8988T (cell line): ENCODE measurements around the gene S100A1.
"Not testable (repeated sequence)": the region's sequence is repeated elsewhere in the genome, so short reads cannot be mapped to it uniquely, and the experiment has no call there.

ENCODE experiments used
- DNase-seq: peaks from one replicate; pipeline ENCODE4 v3.0.0; 2011

S100A1 gene

DNA sequence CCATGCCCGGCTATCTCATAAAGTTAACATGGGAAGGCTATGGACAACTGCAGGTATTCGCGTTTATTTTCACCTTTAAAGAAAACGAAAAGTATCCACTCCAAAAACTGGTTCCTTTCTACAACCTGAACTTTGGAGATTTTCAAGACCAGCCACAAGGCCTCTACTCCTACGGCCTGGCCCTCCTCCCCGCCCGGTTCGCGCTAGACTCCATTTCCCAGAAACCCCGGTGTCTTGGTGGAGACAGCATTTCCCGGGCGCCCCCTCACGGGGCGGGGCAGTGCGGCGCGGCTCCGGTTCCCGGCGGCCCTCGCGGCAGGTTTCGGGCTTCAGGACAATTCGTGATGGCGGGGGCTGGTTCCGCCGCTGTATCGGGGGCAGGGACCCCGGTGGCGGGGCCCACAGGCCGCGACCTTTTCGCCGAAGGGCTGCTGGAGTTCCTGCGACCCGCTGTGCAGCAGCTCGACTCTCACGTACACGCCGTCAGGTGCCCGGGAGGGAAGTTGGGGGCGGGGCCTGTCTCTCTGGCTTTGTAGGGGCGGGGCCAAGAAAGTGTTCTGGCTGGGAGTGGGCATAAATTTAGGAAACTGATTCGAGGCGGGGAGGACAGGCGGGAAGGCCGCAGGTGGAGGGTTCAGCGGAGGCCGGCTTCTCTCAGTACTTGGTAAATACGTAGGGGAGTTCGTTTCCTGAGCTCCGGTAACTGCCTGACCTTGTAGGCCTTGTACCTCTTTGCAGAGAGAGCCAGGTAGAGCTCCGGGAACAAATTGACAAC, 30.4 kb downstream of the S100A1 start, which contains the start of gene SNAPIN:
Gene SNAPIN, plus strand, starts transcription at position 304 of the 775 bp plus-strand sequence. Its CDS starts 41 bp downstream, at position 345.
- peak; percentile 72 for DNase-seq

DNA sequence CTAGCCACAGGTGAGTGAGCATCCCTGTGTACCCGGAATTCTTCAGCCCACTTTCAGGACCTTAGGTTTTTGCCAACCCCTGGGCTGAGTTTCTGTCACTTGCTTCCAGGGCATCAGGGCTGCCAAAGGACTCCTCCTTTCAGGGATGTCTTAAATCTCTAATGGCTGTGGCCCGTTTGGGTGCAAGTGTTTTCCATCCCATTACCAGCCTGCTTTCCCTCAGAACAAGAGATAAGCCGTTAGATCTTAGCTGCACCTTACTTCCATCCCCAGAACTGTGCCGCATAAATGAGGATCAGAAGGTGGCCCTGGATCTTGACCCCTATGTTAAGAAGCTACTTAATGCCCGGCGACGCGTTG, 30.9 kb downstream of the S100A1 start:
- no peak for DNase-seq

DNA sequence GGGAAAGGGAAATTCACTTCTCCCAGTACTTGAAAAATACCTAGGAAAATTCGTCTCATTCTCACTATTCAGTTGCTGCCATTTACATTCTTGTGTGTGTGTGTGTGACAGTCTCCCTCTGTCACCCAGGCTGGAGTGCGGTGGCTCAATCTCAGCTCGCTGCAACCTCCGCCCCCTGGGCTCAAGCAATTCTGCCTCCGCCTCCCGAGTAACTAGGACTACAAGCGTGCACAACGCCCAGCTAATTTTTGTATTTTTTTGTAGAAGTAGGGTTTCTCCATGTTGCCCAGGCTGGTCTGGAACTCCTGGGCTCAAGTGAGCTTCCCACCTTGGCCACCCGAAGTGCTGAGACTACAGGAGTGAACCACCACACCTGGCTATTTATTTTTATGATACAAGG, 31.4 kb downstream of the S100A1 start:
- DNase-seq, result no peak

GRCh38 chr1:153661111-153661708, 33.0 kb downstream of the S100A1 start:
- no peak for DNase-seq

DNA sequence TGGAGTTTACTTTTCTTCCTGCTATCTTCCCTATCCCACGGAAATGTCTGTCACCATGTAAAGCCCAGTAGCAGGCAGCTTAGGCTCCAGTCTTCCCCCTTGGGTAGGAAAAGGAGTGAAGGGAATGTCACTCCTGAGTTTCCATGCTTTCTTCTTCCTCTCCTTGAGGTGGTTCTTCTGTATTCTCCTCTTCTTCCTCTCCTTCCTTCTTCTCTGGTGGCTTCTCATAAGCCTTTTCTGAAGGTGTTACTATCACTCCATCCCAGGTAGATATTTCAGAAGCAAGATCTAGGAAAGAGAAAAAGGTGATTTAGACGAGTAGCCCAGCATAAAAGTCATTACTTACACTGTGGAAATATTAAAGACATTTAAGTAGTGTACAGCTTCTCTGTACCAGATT, 34.0 kb downstream of the S100A1 start:
- DNase-seq, result no peak

- DNase-seq, result no peak
Measured at GRCh38 chr1:153663211-153663610, 35.0 kb downstream of the S100A1 start.

DNA sequence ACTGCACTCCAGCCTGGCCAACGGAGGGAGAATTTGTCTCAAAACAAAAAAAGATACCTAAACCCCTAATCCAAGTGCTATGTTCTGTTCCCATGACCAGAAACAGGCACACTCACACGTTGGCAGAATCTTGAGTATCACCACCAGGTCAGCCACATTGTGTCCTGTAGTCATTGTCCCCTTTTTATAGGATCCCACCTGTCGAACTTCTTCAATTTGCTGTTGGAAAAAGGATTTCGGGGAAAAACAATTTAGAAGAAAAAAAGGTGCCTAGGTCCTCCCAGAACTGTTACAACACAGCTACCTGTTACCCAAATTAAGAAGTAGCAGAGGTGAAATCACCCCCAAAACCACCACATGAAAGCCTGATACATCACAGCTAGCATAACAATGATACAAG, 39.2 kb downstream of the S100A1 start:
- no peak for DNase-seq

- not testable (repeated sequence) for DNase-seq
Measured at GRCh38 chr1:153668672-153669071, 40.4 kb downstream of the S100A1 start.

DNA sequence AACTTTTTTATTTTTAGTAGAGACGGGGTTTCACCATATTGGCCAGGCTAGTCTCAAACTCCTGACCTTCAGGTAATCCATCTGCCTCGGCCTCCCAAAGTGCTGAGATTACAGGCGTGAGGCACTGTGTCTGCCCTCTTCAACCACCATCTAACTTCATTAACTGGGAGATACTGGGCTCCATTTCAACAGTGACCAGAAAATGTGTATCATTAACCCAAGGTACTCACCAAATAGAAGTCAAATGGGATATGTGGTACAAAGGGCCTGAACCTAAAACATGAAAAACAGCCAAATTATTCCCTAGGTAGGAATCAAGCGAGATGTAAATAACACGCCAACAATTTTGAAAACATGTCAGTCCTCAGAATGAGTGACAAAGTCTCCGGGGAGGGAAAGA, 41.4 kb downstream of the S100A1 start:
- no peak for DNase-seq

GRCh38 chr1:153670257-153670858, 42.1 kb downstream of the S100A1 start:
- no peak for DNase-seq

- DNase-seq, result peak; percentile 72
Measured at GRCh38 chr1:153670859-153671627, 42.8 kb downstream of the S100A1 start, which contains the start of gene ILF2. ILF2 (minus strand) TSS chr1:153670993; CDS start chr1:153670922, 71 bp downstream.

DNA sequence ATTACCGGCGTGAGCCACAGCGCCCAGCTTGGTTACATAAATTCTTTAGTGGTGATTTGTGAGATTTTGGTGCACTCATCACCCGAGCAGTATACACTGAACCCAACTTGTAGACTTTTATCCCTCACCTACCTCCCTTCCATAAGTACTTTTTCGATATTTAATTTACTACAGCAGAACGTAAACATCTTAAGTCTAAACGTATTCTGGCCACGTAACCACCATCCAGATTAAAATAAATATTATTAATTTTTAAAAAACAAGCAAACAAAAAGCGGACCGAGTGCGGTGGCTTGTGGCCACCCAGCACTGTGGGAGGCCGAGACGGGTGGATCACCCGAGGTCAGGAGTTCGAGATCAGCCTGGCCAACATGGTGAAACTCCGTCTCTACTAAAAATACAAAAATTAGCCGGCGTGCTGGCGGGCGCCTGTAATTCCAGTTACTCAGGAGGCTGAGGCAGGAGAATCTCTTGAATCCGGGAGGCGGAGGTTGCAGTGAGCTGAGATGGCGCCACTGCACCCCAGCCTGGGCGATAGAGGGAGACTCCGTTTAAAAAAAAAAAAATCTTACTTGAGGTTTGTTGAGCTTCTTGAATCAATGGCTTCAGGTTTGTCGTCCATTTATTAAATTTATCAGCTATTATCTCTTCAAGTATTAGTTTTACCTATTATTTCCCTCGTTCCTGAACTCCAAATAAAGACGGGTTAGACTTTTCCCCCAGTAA, 43.6 kb downstream of the S100A1 start:
- DNase-seq, result not testable (repeated sequence)

- no peak for DNase-seq
Measured at GRCh38 chr1:153673511-153673910, 45.3 kb downstream of the S100A1 start.

DNA sequence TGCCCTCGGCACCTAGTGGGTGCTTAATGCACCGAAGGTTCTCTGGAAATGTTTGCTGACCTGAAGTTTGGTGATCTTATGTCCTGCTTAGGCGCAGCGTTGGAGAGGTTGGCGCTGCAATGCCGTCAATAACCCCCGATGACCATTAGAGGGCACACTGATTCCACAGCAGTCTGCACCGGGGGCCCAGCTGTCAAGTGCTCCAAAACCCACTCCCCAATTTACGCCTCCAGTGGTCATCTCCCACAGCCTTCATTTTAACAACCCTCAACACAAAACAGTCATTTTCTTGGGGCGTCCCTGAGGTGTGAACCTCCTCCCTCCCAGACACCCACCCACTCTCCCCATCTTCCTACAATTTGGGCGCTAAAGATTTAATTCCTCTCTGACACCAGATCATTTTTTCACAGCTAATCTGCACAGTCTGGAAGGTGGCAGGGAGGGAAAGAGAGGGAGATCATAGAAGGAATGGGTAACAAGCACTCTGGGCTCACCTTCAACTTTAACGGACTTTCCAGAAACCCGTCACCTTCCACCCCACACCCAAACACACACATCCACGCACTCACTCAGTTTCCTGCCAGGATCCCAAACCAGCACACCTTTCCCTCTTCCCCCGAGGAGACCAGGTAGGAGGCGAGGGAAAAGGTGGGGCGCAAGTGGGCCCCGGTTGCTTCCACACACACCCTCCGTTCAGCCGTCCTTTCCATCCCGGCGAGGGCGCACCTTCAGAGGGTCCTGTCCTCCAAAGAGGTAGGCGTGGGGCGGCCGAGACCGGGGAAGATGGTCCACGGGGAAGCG, 49.7 kb downstream of the S100A1 start:
- peak; percentile 53 for DNase-seq

GRCh38 chr1:153678519-153679336, 50.5 kb downstream of the S100A1 start, which contains the start of gene NPR1:
NPR1 (plus strand) TSS chr1:153678688; CDS start chr1:153679109, 421 bp downstream.
- peak; percentile 72 for DNase-seq

DNA sequence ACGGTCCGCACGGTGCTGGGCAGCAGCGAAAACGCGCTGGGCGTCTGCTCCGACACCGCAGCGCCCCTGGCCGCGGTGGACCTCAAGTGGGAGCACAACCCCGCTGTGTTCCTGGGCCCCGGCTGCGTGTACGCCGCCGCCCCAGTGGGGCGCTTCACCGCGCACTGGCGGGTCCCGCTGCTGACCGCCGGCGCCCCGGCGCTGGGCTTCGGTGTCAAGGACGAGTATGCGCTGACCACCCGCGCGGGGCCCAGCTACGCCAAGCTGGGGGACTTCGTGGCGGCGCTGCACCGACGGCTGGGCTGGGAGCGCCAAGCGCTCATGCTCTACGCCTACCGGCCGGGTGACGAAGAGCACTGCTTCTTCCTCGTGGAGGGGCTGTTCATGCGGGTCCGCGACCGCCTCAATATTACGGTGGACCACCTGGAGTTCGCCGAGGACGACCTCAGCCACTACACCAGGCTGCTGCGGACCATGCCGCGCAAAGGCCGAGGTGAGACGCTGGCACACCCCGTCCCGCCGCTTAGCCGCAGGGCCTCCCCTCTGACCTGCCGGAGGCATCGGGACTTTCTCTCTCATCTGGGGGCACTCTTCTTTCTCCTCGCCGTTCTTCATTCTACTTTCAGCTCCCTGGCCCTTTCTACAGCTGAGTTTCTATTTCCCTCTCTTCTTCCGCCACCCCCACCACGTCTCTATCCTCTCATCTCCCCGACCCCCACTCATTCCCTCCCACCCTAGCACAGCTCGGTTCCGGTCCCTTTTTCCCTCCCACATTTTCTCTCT, 51.3 kb downstream of the S100A1 start:
- DNase-seq, result no peak

GRCh38 chr1:153680120-153680403, 51.8 kb downstream of the S100A1 start:
- DNase-seq, result no peak
